Activated T-helper 1 cell treated with anti-CD3 and anti-CD28 coated beads, Interleukin-2, amount 50 U/mL, for 16 hours (primary cell): ENCODE measurements around the gene MOB3B.
A peak's percentile ranks its signal among the peaks of the same experiment; 100 is the strongest.

ENCODE experiments used
- DNase-seq, 2 donors: peaks; one replicate each; pipeline ENCODE4 v3.0.0-alpha.2; 2020; ENCODE audit warnings: low read depth in 1 of 2, low spot score in 1 of 2

Gene MOB3B

DNA sequence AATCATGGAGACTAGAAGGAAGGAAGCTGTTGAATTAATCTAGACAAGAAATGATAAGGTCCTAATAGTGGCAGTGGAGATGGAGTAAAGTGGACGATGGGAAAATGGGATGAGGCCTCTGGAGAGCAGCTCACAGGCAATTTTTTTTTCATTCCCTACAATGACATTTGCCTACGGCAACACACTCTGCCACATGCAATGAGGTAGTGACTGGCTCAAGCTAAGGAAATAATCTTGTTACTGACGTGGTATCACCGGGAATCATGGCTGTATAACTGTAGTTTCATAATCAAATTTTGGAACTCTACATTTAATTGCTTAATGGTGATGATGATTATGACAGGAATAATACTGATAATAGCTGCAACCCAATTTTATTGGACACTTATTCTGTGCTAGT is 12.1 kb upstream of the MOB3B start:
- no peak for DNase-seq

DNA sequence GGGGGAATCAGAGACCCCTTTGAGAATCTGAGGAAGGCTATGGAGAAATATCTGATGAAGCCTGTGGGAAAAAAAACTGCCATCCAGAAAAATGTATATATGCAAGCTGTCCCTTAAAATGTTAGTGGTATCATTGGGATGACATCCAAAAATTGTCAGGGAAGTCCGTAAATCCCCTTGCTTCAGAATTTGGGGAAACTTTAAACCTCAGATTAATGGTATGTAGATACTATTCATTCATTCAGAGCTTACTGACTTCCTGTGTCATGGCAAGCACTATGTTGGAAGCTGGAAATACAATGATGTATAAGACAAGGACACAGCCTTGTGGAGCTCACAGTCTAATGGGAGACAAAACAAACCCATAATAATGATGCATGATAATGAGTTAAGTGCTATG is 10.9 kb upstream of the MOB3B start:
- no peak for DNase-seq

DNA sequence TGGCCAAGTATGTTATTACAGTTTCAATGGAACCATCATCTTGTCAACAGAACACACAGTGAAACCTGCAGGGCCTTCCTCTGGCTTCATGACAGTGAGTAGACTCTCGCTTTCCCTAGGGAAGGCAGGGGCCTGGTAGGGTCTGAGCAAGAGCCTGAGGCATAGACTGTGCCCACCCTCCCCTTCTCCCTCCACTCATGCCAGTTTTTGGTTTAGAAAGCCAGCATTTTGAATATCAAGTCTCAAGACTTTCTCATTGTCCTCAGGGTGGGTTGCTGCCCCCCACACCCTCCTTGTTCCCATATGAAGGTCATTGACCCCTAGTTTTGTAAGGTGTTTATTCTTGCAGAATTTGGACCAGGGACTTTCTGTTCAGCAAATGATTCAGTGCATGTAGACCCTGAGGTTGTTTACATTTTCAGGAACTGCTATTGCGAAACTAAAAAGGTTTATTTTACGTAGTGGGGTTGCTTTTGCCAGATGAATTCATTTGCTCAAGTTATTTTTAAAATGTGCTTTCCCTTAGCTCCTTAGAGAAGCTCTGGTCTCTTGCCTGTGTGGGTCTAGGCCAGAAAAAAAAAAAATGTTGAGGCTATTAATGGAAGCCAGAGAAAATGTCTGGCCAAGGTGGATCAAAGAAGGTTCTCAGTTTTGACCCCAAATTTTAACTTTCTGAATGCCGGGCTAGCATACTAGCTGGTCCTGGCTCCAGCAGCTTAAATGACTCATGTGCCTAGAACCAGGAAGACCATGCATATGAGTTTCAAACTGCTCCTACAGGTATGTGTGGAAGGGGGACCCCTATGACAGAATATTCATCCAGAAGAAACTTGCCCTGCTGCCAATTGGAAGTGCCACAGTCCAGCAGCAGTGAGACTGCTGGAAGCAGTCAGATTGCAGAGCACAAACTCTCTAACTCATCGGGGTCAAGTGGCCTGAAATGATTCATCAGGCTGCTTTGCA is 10.1 kb upstream of the MOB3B start:
- no peak for DNase-seq

DNA sequence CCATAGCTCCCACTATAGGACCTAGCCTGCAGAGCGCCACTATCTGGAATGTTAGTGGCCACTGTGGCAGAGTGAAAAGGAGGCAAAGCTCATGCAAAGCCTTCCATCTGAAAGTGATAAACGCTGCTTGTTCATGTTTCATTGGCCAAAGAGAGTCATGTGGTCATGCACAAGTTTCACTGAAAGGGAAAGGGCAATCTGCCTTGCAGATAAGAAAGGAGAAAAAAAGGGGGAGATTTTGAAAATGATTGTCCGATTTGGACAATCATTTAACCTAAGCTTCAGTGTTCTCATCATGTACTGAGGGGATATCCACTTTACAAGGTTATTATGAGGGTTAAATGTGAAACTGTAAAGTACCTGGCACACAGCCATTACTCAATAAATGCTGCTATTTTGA is 9.0 kb upstream of the MOB3B start:
- DNase-seq: no peak

DNA sequence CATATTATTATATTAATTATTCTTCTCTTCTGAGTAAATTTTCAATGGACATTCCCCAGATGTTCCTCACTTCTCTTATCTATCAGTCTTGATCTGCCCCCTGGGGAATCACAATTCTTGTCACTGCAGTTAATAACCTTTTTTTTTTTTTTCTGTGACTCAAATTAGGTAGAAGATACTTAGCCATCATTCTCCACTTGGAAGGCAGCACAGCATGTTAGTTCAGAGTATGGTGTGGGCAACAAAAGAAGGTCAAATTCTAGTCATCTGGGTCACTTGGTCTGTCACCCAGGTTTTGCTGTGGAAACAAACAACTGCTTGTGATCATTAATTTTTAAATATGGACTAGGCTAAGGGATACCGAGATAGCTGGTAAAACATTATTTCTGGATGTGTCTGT is 8.1 kb upstream of the MOB3B start:
- no peak for DNase-seq

DNA sequence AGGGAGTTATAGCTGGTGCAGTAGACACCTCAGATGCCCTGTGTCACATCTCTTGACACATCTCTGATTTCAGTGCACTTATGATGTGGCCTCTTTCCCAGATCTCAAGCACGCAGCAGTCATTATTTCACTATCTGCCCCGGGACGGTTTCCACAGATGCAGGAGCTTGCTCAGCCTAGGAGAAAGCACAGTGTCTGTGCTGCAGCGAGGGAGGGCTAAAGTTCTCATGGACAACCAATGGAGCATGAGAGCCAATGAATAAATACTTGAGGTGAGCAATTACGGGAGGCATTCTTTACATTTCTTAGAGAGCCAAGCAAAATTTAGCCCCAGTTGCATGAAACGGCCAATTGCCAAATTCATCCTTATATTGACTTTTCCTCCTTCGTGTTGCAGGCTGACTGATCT is 7.4 kb upstream of the MOB3B start:
- DNase-seq: no peak

DNA sequence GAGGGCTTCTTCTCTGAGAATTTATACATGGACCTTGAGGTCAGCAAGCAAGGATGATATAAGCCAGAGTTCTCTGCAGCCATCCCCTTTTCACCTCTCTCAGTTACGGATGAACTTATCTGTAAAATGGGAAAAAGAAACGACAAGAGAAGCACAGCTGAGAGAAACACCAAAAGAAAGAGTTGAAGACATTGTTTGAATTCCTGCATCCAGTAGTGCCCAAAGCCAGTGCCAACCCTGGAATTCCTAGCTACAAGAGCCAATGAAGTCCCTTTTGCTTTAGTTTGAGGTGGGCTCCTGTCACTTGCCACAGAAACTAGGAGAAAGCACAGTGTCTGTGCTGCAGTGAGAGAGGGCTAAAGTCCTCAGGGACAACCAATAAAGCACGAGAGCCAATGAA is 6.6 kb upstream of the MOB3B start:
- DNase-seq: no peak

DNA sequence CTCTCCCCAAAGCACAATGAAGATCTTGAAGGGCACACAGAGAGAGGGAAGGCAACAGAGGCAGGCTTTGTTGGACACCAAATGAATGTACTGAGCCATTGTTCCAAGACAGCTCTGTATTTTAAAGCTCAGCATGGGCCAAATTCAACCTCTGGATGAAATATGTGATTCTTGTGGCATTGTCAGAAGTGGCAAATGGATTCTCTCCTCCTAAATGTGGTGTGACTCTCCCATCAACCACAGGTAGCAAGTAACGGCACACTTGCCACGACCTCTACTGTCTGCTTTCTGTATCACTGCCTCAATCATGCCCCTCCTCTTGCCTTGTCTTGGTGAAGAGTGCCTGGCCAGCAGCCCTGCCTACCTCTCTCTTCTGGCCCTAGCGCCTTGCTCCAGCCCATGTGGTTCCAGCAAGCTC is 6.1 kb upstream of the MOB3B start:
- DNase-seq: no peak

DNA sequence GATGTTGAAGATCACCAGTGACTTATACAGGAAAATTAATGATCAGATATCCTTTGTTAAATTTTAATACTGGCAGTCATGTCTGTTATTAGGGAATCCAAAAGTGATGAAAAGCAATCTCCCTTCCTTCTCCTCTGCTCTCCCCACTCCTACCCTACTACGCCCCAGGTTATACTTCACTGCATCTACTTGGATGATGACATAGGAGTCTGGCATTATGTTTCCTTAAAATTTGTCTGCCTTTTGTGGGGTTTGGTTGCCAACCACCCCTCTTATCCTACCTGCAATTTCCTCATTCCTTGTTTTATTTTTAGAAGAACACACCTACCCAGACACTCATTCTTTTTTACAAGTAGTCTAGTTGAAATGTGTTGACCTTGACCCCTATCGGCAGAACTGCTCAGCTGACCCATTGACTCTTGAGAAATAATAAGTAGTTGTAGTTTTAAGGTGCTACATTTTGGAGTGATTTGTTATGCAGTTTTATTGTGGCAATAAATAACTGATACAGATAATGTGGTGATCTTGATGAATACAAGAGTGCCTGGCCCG is 5.1 kb upstream of the MOB3B start:
- DNase-seq: no peak

DNA sequence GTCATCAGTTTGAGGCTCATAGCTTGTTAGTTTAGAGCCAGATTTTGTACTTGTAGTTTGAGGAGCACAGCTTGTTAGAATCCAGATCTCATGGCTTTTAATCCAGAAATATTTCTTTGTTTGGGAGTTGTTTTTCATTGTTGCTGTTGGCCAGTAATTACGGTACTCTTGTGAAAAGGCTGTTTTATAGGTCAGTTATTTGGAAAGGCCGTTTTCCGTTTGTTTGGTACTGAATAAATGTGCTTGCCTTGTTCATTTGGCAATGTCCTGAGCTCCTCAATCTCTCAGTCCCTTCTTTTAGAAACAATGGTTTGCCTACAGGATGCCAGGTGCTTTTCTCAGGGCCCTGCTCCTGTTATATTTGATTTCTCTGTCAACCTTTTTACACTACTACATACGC is 4.5 kb upstream of the MOB3B start:
- DNase-seq: no peak

DNA sequence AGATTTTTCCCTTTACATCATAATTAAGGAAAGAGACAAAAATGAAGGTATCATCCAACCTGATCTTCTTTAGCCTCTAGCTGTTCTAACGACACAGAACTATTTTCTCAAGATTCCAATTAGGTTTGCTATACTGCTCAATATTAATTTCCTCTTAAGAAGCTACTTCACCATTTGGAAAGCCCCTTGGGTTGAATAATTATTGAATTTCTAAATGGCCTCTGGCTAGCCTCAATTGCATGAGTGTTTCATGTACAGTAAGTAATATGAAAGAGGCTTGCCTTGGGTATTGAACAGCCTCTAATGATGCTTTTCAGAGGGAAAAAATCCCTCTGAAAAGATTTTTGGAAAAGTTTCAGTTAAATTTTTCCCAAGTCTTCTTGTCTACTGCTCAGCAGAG is 3.7 kb upstream of the MOB3B start:
- DNase-seq: no peak

DNA sequence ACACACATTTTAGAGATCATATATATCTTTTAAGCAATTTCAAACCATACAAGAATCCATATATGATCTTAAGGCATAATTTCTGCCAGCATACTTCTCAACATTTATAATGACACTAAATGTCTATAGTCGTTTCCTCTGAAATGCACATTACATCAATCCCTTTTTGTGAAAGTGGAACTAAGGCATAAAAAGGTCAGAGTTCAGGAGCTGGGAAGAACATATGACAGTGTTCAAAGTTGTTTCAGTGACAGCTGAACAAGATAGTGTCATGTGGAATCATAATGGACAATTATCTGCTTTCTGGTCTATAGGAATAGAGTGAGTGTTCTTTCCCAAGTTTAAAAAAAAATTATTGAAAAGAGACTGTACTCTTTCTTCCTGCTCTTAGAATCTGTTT is 2.4 kb upstream of the MOB3B start:
- no peak for DNase-seq

DNA sequence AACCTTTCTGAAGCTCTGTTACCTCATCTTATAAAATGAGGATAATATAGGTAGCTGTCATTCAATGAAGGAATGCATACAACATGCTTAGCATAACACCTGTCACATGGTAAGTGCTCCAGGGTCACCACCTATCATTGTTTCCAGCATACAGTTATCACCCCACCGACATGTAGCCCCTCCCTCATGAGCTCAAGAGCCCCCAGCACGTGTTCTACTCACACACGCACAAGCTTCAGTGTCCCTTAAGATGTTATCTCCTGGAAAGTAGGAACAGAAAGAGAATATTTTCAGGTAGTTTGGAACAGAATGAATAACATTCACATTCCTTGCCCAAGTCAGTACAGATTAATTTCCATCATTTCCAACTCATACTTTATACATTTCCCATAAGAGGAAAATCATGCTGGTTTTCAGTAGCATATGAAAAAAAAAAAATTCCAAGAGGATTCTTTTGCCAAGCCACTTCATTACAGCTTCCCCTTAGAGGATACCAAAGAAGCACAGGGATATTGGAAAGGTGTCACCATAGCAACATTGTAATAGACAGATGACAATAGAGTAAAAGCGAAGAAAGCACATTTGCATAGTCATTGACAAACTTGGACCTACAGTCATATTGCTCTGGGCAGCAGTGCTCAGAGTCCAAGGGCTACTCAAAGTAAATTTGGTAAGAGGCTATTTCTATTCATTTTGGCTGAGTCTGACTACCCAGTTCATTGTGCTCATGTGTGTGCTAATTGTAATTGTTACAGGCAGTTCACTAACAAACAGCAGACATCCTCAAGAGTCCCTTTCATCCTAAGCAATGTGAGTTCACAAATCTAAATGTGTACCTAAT is 1.5 kb upstream of the MOB3B start:
- no peak for DNase-seq

DNA sequence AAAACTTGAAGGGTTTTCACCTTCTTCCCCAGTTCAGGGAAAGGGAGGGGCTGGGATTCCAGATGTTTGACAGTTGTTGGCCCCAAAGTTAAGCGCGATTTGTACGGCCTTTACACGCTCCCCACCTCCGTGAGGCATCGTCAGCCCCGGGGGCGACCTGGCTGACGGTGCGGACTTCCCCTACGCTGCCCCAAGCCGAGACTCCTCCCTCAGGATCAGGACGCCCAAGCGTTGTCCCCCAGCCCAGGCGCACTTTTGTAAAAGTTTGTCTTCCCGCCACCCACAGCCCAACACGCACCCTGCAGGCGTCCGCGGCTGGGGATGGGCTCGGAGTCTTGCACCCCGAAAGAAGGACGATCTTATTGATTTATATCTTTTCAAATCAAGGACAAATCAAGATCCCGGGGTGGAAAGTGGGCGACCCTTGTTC is 713 bp downstream of the MOB3B start:
- peak in 1 of 2 donors; percentile 15 for DNase-seq

DNA sequence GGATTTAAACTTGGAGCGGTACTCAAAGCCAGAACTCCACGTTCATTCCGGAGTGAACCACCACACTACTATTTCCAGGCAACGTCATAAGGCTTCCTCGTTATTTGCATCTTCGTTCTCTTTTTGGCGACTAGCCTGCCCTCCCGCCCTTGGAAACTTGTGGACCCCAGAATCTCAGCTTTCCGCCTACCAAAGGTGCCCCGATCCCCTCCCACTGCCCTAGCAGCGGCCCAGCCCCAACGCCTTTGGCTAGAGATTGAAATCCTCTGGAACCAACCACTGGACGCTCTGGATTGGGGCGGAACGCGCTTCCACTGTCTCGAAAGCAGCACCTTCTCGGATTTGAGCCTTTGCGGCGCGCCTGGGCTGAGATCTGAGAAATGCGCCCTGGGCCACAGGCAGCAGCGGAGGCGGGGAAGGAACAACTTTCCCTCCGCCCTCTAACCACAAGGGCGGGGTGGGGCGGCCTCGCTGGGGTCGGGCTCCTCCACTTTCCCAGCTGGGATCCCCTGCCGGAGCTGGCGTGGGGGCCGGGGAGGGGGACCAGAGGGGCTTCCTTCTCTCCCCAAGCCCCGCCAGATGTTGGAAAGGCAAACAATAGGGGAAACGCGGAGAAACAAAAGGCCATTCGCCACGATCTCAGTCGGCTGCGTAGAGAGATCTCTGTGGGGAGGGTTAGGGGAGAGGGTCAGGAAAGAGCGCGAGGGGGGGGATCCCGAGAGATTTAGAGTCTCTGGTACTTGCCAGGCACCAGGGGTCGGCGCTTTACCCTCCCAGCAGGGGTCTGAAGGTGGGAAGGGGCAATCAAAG is 1.3 kb downstream of the MOB3B start:
- peak in 1 of 2 donors; percentile 20 for DNase-seq

DNA sequence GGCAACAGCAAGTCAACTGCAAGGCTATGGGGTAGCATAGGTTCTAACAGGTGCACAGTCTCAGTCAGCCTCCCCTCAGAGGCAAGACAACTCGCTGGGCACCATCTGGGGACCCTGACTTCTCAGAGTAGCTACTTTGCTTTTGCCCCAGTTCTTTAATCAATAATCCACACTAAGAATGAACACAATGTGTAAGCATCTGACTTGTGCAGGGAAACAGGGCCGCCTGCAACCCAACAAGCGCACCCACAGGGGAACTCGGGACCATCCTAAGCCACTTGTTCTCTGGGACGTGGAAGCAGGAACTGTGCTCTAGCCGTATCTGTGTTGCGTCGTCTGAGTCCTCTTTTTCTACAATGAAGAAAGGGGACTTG is 1.9 kb downstream of the MOB3B start:
- DNase-seq: no peak

DNA sequence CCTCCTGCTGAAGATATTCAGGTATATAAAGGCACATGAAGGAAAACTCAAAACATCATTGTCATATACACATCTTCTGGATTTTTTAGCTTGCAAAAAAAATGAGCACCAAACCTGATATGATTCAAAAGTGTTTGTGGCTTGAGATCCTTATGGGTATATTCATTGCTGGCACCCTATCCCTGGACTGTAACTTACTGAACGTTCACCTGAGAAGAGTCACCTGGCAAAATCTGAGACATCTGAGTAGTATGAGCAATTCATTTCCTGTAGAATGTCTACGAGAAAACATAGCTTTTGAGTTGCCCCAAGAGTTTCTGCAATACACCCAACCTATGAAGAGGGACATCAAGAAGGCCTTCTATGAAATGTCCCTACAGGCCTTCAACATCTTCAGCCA is 5.4 kb downstream of the MOB3B start, which contains the start of gene IFNK:
TSS of gene IFNK (plus strand) at position 55 of the 400 bp plus-strand sequence. CDS start at position 102, 47 bp downstream.
- DNase-seq: no peak

DNA sequence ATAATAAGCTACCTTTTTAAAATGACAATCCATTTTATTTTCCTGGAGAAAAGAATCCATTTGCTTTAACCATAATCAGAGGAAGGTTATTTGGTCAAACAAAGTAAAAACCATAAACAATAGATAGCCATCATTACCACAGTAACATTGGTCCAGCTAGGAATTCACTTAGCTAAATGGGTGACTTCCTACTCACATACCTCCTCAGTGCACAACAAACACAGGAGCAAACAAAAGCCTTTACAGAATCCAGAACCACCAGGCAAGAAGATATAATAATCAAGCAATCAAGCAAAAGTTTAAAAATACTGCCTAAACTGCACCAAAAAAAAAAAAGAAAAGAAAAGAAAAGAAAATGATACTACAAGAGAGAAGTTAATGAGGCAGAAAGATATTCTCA is 6.5 kb downstream of the MOB3B start:
- no peak for DNase-seq

DNA sequence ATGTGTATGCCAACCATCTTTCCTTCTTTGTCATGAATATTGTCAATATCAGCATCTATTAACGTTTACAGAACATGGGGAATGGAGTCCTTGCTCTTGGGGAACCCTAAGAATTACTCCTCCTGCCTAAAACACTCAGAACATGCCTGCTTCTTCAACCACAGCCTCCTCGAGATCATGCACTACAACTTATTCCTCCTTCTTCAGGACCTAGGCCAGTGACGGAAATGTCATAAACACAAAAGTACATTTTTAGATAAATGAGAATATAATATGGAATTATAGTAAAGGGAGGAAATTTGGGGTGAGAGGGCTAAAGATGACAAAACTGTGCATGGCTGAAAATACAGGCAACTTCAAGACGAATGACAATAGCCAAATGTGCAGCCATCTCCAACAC is 8.6 kb downstream of the MOB3B start:
- no peak for DNase-seq

DNA sequence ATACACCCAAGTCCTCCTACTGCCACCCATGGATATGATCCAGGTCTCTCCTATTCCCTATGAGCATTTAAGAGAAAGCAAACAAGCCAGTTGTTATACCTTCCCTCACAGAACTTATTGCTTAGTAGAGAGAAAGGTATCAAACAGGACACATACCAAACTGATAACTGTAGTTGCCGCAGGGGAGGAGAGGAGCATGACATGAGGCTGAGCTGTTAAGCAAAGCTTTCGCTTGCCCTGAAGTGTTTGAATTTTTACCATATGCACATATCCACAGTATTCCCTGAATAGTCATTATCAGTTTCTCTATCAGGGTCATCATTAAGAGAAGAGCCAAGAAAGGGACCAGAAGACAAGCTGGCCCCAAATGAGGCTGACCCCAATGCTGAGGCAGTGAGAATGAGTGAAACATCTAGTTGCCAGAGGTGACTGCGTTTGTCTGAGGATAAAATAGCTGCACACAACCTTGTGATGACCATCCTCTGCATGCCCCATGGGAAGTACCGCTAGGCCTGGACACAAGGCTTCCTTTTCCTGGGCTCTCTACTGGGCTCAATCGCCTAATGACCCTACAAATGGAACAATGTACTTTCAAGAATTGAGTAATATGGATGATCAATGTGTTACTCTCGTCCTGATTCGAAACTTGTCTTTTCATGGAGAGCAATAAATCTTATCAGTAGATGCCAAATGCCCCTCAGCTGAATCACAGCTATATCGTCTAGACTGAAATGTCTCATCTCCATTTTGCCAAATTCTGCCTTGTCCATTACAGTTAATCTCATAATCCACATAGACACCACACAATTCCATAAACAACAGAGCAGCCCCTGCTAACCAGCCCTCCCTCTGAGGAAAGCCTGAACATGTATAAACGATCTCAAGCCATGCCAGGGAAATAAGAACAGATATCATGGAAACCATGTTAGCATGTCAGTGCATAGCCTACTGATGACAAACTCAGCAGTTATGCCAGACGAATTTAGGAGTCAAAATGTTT is 9.8 kb downstream of the MOB3B start:
- DNase-seq: no peak
